Measurements from ENCODE around the gene ID4. TPM values are rescaled to one million over a fixed set of nuclear protein-coding genes. Genes with fewer than 3 reads are reported as not detected.

The ID4 gene
- total and polyA plus RNA-seq, 2 donors (not counting 3 experiments of a cell fraction or from before 2014, with no cell fraction given): not detected

DNA sequence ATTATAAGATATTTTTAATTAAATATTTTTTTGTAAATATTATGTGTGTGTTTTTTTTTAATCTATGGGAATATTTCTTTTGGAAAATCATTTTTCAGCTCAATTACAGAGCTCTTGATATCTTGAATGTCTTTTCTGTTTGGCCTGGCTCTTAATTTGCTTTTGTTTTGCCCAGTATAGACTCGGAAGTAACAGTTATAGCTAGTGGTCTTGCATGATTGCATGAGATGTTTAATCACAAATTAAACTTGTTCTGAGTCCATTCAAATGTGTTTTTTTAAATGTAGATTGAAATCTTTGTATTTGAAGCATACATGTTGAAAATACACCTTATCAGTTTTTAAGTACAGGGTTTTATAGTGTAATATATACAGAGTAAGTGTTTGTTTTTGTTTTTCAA lies 2.6 kb downstream of the ID4 start:
- Histone ChIP-seq H2AFZ (ENCODE audit: low read depth, low read length) (no peak overlapping the region), H3K4me2 (ENCODE audit: insufficient read depth, low read length) (no peak overlapping the region), H3K27ac (ENCODE audit: insufficient read depth, low read depth, low read length) (no peak overlapping the region), H4K20me1 (replicated peaks; ENCODE audit: control insufficient read depth, extremely low read depth, insufficient read depth, low read length) (no peaks in the 10 kb centered on the region), H3K36me3 (ENCODE audit: control insufficient read depth in 2 of 2, extremely low read depth in 1 of 2, insufficient read depth in 2 of 2, low read length in 2 of 2) (no peaks in the 10 kb centered on the region), H3K9me3 (replicated peaks; ENCODE audit: control insufficient read depth, insufficient read depth, low read length) (no peaks in the 10 kb centered on the region), H3K9ac (replicated peaks; ENCODE audit: extremely low read depth, insufficient read depth, low read length) (no peak overlapping the region), H3K79me2 (ENCODE audit: control insufficient read depth, insufficient read depth, low read length) (no peaks in the 10 kb centered on the region), H3K27me3 (ENCODE audit: control insufficient read depth in 2 of 2, insufficient read depth in 2 of 2, low read length in 2 of 2) (peaks cover 20 to 55% of the 10 kb centered on the region in 2 experiments), H3K4me3 (replicated peaks in 1 of 3; ENCODE audit: insufficient read depth in 1 of 3, low read depth in 1 of 3, low read length in 3 of 3) (no peak overlapping the region), H3K4me1 (ENCODE audit: control insufficient read depth, extremely low read depth, insufficient read depth, low read length) (no peaks in the 10 kb centered on the region), H3K9me1 (replicated peaks; ENCODE audit: control insufficient read depth, extremely low read depth, insufficient read depth, low read length) (no peaks in the 10 kb centered on the region)
- intact Hi-C loops (cut with micrococcal nuclease): no loop called here
- DNase-seq (ENCODE audit: low read depth, low spot score) (no peak), FAIRE-seq (no peak)
- TF ChIP-seq GATA2 (IDR thresholded peaks at IDR 0.05; ENCODE audit: insufficient read depth, insufficient read length, low read depth, low read length) (no peak), POLR2A (IDR thresholded peaks at IDR 0.05; ENCODE audit: low read depth, low read length) (no peak), MYC (IDR thresholded peaks at IDR 0.05; ENCODE audit: low read depth, low read length) (no peak), FOS (IDR thresholded peaks at IDR 0.05; ENCODE audit: borderline replicate concordance, insufficient read depth, low read length) (no peak), JUN (IDR thresholded peaks at IDR 0.05; ENCODE audit: borderline replicate concordance, insufficient read depth, insufficient read length, low read depth) (no peak), POLR2AphosphoS5 (IDR thresholded peaks at IDR 0.05; ENCODE audit: insufficient read depth, low read depth, low read length) (no peak), EZH2 (IDR thresholded peaks at IDR 0.05; ENCODE audit: borderline replicate concordance, low read depth, low read length, severe bottlenecking) (no peak)
- TF ChIP-seq, protein P1, sequence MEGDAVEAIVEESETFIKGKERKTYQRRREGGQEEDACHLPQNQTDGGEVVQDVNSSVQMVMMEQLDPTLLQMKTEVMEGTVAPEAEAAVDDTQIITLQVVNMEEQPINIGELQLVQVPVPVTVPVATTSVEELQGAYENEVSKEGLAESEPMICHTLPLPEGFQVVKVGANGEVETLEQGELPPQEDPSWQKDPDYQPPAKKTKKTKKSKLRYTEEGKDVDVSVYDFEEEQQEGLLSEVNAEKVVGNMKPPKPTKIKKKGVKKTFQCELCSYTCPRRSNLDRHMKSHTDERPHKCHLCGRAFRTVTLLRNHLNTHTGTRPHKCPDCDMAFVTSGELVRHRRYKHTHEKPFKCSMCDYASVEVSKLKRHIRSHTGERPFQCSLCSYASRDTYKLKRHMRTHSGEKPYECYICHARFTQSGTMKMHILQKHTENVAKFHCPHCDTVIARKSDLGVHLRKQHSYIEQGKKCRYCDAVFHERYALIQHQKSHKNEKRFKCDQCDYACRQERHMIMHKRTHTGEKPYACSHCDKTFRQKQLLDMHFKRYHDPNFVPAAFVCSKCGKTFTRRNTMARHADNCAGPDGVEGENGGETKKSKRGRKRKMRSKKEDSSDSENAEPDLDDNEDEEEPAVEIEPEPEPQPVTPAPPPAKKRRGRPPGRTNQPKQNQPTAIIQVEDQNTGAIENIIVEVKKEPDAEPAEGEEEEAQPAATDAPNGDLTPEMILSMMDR (IDR thresholded peaks at IDR 0.05; ENCODE audit: extremely low read depth in 1 of 2, insufficient read depth in 1 of 2, low read depth in 1 of 2, low read length in 2 of 2): no peak
- TF ChIP-seq, protein P2, sequence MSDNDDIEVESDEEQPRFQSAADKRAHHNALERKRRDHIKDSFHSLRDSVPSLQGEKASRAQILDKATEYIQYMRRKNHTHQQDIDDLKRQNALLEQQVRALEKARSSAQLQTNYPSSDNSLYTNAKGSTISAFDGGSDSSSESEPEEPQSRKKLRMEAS (IDR thresholded peaks at IDR 0.05; ENCODE audit: insufficient read depth, insufficient read length): no peak
- no TSS peak for BruUV-seq (replicated peaks)
- dilution Hi-C loops (cut with MboI; ENCODE audit: extremely low pct_ligation_motif_present, low sequenced_read_pairs): no loop called here
- POLR2A ChIA-PET: no interaction called here
- CTCF ChIA-PET: no interaction called here

Data from endothelial cell of umbilical vein (primary cell).